GM21528 (cell line): ENCODE data around the gene VTCN1.
"Not testable (repeated sequence)": the region's sequence is repeated elsewhere in the genome, so short reads cannot be mapped to it uniquely, and the experiment has no call there.

ENCODE experiments used
- ATAC-seq: cut with Tn5 transposase; IDR thresholded peaks from one replicate; pipeline ENCODE4 v1.9.1; 2021; ENCODE audit warnings: mild to moderate bottlenecking, moderate library complexity; ENCODE audit not compliant: unreplicated experiment, low FRiP score

Gene VTCN1

DNA sequence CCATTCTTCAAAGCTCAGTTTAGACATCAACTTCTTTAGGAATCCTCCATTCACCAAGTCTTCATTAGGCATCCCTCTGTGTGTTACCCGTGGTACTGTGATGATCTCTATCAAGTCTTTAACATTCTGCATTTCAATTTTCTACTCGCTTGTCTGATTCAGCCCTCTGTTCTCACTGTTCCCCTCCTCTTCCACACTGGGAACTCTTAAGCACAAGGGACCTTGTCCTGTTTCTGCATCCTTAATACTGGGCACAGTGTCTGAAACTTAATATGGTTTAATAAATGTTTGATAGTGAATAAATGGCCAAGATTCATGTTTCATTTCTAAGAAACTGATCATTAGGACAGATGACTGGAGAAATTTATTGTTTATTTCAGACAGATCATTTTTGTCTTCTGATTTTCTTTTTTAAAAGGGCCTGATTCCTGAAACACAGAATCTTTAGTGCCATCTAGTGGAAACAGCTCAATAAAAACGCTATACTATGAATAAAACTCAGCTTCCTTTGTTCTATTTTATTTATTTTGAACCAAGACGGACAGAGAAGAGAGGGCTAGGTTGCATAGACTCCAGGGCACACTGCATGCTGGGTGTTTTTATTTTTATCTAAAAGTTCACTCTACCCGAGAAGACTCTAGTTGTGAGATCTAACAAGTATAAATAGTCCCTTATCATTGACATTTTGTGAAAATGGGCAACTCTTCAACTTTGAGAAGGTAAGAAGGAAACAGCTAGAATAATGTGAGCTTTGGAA is 82.2 kb downstream of the VTCN1 start:
- ATAC-seq = no peak

DNA sequence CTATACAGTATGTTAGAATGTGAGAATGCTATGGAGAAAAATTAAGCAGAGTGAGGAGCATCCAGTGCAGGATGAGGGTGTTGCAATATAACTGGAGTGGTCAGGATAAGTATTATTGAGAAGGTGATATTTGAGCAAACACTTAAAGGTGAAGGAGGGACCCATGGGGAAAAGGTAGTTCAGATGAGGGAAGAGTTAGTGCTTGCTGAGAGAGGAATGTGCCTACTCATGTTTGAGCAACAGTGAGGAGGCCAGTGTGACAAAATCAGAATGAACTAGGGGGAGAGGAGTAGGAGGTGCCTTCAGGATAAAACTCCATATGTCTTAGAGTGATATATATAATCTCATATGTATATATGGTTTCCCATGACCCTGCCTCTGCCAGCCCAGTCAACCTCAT is 82.9 kb downstream of the VTCN1 start:
- no peak for ATAC-seq

DNA sequence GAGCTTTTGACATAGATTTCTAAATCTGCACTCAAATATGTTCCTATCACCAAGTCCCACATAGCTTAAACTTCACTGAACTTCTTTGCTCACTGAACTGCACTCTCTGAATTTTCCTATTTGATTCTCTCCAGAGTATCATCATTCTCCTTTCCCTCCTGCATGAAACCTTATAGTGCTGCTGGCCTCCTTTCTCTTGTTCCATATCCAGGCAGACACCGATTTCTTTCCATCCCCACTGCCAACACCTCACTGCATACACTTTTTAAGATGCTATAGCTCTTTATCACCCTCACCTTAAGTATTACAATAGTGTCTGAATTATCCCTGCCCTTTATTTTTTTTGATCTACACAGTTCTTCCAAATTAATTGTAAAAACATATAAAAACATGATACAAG is 86.1 kb downstream of the VTCN1 start:
- ATAC-seq = no peak

DNA sequence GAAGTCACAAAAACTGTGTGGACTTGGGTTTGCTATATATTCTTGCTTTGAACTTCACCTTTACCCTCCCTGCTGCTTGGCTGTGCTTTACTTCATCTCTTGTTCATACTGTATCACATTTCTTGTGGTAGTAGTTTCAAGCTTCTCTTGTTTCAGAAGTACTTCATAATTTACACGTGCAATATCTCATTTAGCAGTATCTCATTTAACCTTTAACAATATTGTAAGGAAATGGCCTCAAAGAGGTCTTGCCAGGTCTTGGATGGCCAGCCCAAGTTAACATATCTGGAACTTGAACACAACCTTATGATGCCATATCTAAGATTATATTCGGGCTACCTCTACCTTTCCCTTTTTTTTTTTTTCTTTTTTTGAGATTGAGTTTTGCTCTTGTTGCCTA is 87.5 kb downstream of the VTCN1 start:
- ATAC-seq = no peak

DNA sequence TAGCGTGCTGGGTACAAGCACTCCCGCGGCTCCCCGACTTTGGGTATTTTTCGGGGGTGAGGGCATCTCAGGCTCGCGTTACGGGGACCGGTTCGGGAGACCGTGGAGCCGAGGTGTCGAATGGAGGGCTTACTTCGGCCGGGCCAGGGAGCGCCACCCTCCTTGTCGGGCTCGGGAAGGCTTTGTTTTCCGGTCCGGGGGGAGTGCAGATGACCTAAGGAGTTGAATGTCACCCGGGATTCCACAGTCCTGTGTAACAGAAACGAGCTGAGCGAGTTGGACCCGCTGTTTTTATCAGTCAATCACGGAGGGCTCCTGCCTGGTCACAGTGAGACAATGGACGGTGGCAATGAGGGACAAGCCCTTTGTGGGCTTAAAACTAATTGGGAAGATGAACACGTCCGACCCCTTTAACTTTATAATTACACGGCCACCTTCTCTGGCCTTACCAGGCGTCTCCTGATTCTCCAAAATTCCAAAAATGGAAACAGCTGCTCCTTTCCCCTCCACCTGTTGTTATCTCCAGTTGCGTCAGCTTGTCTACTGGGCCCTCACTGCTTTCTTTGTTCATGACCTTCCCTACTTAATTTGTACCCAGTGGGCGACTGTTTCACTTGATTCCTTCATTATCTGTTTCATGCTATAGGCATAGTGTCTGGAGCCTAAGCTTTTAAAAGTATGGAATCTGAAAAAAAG is 88.2 kb downstream of the VTCN1 start:
- no peak for ATAC-seq

GRCh38 chr1:117121589-117122329 is 89.0 kb downstream of the VTCN1 start, which contains the start of gene TRIM45:
Gene TRIM45, minus strand, starts transcription at chr1:117121749. Its CDS starts 548 bp downstream, at chr1:117121201.
- peak; percentile 93 for ATAC-seq

- ATAC-seq = peak; percentile 19
Measured at GRCh38 chr1:117120774-117121588, 89.7 kb downstream of the VTCN1 start.

DNA sequence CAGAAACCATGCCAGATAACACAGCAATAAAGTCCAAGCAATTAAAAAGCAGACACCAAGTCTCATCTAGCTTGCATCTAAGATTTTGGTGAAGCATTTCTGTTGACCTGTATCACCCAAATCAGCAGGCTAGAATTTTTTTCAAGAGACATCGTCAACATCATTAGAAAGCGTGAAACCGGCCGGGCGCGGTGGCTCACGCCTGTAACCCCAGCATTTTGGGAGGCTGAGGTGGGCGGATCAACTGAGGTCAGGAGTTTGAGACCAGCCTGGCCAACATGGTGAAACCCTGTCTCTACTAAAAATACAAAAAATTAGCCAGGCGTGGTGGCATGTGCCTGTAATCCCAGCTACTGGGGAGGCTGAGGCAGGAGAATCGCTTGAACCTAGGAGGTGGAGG is 91.6 kb downstream of the VTCN1 start:
- not testable (repeated sequence) for ATAC-seq

GRCh38 chr1:117118137-117118536 is 92.6 kb downstream of the VTCN1 start:
- no peak for ATAC-seq

DNA sequence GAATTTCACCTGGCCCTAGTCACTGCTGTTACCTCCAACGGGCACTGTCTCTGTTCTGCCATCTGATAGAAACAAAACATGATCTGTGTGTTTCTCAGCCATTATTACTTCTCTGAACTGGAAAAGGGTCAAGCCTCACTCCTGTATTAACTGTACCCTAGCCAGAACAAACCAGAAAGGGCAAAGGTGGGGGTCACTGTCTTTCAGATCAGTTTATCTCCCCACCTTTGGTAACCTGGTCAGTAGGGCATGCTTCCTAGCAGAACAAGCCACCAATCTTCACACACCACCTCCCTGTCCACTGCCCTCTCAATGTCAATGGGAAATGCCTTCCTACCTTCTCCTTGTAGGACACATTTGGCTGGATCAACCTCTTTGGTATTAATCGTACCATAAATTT is 93.0 kb downstream of the VTCN1 start:
- no peak for ATAC-seq

- ATAC-seq = no peak
Measured at GRCh38 chr1:117116784-117117130, 94.0 kb downstream of the VTCN1 start.

DNA sequence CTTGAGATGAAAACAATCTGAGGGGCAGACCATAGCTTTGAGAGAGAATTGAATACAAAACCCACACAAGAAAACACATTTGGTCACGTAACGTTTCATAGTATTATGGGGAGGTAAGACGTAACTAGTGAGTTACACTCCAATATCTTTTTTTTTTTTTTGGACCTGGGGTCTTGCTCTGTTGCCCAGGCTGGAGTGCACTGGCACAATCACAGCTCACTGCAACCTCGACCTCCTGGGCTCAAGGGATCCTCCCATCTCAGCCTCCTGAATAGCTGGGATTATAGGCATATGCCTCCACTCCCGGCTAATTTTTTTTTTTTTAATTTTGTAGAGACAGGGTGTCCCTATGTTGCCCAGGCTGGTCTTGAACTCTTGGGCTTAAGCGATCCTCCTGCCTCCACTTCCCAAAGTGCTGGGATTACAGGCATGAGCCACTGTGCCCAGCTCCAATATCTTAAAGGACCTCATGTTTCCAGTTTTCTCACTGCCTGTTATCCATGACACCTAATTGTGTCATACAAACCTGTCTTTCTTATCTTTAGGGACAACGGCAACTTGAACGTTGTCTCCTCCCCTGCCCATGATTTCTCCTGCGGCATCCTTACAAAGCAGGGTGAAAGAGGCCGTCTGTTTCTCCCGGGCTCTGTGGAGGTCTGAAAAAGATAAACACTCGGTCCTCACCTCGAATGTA is 94.5 kb downstream of the VTCN1 start:
- ATAC-seq = no peak

GRCh38 chr1:117114877-117115276 is 95.8 kb downstream of the VTCN1 start:
- ATAC-seq = no peak

DNA sequence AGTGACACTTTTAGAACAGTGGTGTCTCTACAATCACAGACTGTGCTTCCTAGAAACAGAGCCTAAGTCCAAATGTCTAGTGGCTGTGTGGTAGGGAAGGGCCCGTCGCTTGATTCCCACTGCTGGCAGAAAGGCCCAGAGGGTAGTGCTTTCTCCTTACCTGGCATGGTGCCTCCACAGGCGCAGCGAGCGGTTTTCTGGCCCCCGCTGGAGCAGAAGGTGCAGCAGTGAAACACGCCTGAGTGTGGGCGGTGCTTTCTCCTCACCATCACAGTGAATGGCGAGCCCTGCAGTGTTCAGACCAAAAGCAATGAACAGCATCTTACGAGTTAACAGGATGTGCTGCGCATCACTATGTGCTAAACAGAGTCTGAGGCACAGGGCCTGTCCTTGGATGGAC is 97.5 kb downstream of the VTCN1 start:
- no peak for ATAC-seq

GRCh38 chr1:117112047-117112717 is 98.5 kb downstream of the VTCN1 start:
- no peak for ATAC-seq

- ATAC-seq = no peak
Measured at GRCh38 chr1:117110774-117111173, 100.0 kb downstream of the VTCN1 start.

- no peak for ATAC-seq
Measured at GRCh38 chr1:117107364-117107763, 103.4 kb downstream of the VTCN1 start.

DNA sequence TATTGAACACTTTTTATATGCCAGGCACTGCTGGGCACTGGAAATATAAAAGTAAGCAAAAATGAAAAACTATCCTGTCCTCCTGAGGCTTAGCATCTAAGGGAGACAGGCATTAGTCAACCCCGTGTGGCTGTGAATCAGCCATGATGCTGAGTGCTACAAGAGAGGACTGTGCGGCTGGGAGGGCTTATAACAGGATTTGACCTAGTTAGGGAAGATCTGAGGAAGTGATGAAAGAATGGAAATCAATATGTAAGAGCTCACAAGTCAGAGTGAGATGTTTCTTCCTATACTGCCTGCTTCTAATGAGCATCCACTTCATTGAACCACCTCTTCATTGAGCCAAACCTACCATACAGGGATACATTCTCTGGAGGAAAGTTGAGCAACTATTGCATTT is 104.2 kb downstream of the VTCN1 start:
- no peak for ATAC-seq

GRCh38 chr1:117105722-117106121 is 105.0 kb downstream of the VTCN1 start:
- ATAC-seq = no peak
